Loucy (cell line): ENCODE data around the gene RFT1.
A peak's percentile ranks its signal among the peaks of the same experiment; 100 is the strongest.

Source experiments
- H2AFZ ChIP-seq: fragments of 200-600 bp; sonication (generic); 2 replicates; pipeline ENCODE4 v1.6.0; 2016; ENCODE audit warnings: antibody characterized with exemption, mild to moderate bottlenecking, low read length, moderate library complexity
- H3F3A ChIP-seq: fragments of 200-600 bp; 2 replicates; pipeline ENCODE4 v1.6.0; 2016; ENCODE audit warnings: antibody characterized with exemption, low read depth, mild to moderate bottlenecking
- H3K27me3 ChIP-seq: fragments of 200-600 bp; sonication (generic); 2 replicates; pipeline ENCODE4 v1.6.1; 2014; ENCODE audit warnings: low read length, mild to moderate bottlenecking; ENCODE audit not compliant: insufficient read depth, poor library complexity, severe bottlenecking
- H3K36me3 ChIP-seq: fragments of 200-600 bp; sonication (generic); 2 replicates; pipeline ENCODE4 v1.6.1; 2016; ENCODE audit warnings: low read length; ENCODE audit not compliant: insufficient read depth
- H3K4me1 ChIP-seq: fragments of 200-600 bp; sonication (generic); 2 replicates; pipeline ENCODE4 v1.5.1; 2014; ENCODE audit warnings: low read length, mild to moderate bottlenecking; ENCODE audit not compliant: insufficient read depth, poor library complexity, severe bottlenecking
- H3K4me2 ChIP-seq: fragments of 200-600 bp; sonication (generic); 2 replicates; pipeline ENCODE4 v1.6.0; 2014; ENCODE audit warnings: antibody characterized with exemption, low read length, low read depth, mild to moderate bottlenecking; ENCODE audit not compliant: poor library complexity, severe bottlenecking
- H3K4me3 ChIP-seq: fragments of 200-600 bp; sonication (generic); 2 replicates; pipeline ENCODE4 v1.5.1; 2014; ENCODE audit warnings: low read length, mild to moderate bottlenecking, mixed read lengths; ENCODE audit not compliant: poor library complexity, severe bottlenecking
- H3K79me2 ChIP-seq: fragments of 200-600 bp; sonication (generic); 2 replicates; pipeline ENCODE4 v1.6.1; 2014; ENCODE audit warnings: low read length; ENCODE audit not compliant: insufficient read depth
- H3K9ac ChIP-seq: fragments of 200-600 bp; sonication (generic); 2 replicates; pipeline ENCODE4 v1.6.0; 2014; ENCODE audit warnings: mild to moderate bottlenecking, low read depth, low read length, moderate library complexity; ENCODE audit not compliant: poor library complexity, severe bottlenecking
- H3K9me2 ChIP-seq: fragments of 200-600 bp; sonication (generic); replicated peaks from 2 replicates; pipeline ENCODE4 v1.6.1; 2016; ENCODE audit warnings: low read depth, low read length, mixed read lengths
- H3K9me3 ChIP-seq: fragments of 200-600 bp; sonication (generic); 2 replicates; pipeline ENCODE4 v1.6.1; 2014; ENCODE audit warnings: mild to moderate bottlenecking, antibody characterized with exemption, low read length, low read depth; ENCODE audit not compliant: insufficient read depth
- H4K20me1 ChIP-seq: fragments of 200-600 bp; sonication (generic); 2 replicates; pipeline ENCODE4 v1.6.0; 2014; ENCODE audit warnings: antibody characterized with exemption, low read length, mild to moderate bottlenecking; ENCODE audit not compliant: insufficient read depth, poor library complexity, severe bottlenecking
- EZH2phosphoT487 ChIP-seq: fragments of 200-600 bp; IDR thresholded peaks from 2 replicates; pipeline ENCODE4 v1.6.1; 2018; ENCODE audit warnings: antibody characterized with exemption, mild to moderate bottlenecking, moderate library complexity, borderline replicate concordance
- TF ChIP-seq, protein P1 (sequence below): fragments of 200-600 bp; sonication (generic); conservative IDR thresholded peaks from 2 replicates; pipeline ENCODE4 v1.5.1; 2014; ENCODE audit warnings: mild to moderate bottlenecking, antibody characterized with exemption, low read length

RFT1 gene

DNA sequence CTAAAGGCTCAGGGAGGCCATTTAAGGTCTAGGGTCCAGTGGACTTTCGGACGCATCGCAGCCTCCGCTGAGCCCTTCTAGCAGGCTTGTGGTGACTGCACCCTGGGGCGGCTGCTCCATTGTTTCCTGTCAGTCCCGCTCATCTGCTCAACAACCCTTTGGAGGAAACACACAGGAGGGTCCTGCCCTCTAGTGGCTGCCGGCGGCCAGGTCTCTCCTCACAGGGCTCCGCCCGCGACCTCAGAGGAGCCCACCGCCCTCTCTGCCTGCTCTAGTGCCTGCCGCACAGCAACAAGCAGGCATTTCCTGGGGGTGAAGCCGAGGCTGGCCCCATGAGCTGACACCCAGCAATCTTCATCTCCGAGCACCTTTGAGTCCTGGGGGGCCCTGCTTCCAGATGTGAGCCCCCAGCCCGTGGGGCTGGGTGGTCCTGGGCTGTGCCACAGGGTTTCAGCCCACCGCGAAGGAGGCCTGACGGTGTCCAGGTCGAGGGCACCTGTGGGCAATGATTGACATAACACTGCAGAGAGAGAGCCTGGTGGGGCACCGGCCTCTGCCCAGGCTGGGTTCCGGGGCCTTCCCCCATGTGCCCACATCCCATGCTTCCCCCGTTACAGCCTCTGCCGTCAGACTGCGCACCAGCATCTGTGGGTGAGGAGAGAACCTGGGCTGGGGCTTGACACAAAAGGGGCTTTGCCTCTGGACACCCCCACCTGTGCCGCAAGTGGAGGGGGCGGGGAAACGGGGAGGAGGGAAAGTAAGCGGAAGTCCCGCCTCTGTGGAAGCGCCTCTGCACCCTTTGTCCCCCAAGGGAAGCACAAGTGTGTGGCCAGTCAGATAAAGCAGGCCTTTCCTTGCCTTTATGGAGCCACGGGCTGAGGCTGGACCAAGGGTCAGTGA is 57.3 kb downstream of the RFT1 start:
- peak overlapping the region; percentile 97 for H2AFZ ChIP-seq
- peaks cover 10% of the 10 kb centered on the region for H3K4me1 ChIP-seq
- no peaks in the 10 kb centered on the region for H4K20me1 ChIP-seq
- TF ChIP-seq, protein P1, sequence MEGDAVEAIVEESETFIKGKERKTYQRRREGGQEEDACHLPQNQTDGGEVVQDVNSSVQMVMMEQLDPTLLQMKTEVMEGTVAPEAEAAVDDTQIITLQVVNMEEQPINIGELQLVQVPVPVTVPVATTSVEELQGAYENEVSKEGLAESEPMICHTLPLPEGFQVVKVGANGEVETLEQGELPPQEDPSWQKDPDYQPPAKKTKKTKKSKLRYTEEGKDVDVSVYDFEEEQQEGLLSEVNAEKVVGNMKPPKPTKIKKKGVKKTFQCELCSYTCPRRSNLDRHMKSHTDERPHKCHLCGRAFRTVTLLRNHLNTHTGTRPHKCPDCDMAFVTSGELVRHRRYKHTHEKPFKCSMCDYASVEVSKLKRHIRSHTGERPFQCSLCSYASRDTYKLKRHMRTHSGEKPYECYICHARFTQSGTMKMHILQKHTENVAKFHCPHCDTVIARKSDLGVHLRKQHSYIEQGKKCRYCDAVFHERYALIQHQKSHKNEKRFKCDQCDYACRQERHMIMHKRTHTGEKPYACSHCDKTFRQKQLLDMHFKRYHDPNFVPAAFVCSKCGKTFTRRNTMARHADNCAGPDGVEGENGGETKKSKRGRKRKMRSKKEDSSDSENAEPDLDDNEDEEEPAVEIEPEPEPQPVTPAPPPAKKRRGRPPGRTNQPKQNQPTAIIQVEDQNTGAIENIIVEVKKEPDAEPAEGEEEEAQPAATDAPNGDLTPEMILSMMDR, result peak; percentile 91
- no peak for TF ChIP-seq EZH2phosphoT487
- peak overlapping the region; percentile 55 for H3K9ac ChIP-seq
- H3K9me2 ChIP-seq, result no peaks in the 10 kb centered on the region
- no peaks in the 10 kb centered on the region for H3K36me3 ChIP-seq
- H3K4me2 ChIP-seq, result peak overlapping the region; percentile 85
- H3K9me3 ChIP-seq, result no peaks in the 10 kb centered on the region
- no peaks in the 10 kb centered on the region for H3K27me3 ChIP-seq
- no peaks in the 10 kb centered on the region for H3F3A ChIP-seq
- peak overlapping the region; percentile 70 for H3K4me3 ChIP-seq
- H3K79me2 ChIP-seq, result no peaks in the 10 kb centered on the region

DNA sequence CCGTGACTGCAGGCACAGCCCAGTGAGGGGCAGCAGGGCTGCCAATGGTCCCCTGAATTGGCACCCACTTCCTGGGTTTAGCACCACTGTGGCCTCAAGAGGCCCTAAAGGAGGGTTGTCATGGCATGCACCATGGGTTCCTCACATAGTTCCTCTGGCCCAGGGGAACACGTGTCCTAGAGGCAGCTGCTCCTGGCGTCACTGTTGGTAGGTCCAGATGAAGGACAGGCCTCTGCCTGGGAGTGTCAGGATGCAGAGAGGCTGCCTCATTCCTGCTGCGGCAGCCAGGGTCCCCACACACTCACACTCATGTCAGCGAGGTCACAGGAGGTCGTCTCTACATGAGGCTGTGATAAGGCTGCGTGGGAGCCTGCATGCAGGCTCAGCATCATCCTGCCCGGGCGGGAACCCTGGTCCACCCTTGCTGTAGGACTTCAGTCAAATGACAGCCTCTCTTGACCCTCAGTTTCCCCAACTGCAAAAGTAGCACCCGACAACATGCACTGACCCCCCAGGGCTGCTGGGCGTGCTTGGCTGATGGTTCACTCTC is 58.3 kb downstream of the RFT1 start:
- Histone ChIP-seq H3K27me3 (no peaks in the 10 kb centered on the region), H3K36me3 (no peaks in the 10 kb centered on the region), H3K9me2 (no peaks in the 10 kb centered on the region), H4K20me1 (no peaks in the 10 kb centered on the region), H3F3A (no peaks in the 10 kb centered on the region), H3K4me1 (peaks cover 10% of the 10 kb centered on the region), H3K4me2 (peak overlapping the region; percentile 85), H3K9me3 (no peaks in the 10 kb centered on the region), H3K9ac (peak overlapping the region; percentile 55), H3K4me3 (peak overlapping the region; percentile 70), H3K79me2 (no peaks in the 10 kb centered on the region), H2AFZ (peak overlapping the region; percentile 97)
- TF ChIP-seq, protein P1, result no peak
- TF ChIP-seq EZH2phosphoT487, result no peak

DNA sequence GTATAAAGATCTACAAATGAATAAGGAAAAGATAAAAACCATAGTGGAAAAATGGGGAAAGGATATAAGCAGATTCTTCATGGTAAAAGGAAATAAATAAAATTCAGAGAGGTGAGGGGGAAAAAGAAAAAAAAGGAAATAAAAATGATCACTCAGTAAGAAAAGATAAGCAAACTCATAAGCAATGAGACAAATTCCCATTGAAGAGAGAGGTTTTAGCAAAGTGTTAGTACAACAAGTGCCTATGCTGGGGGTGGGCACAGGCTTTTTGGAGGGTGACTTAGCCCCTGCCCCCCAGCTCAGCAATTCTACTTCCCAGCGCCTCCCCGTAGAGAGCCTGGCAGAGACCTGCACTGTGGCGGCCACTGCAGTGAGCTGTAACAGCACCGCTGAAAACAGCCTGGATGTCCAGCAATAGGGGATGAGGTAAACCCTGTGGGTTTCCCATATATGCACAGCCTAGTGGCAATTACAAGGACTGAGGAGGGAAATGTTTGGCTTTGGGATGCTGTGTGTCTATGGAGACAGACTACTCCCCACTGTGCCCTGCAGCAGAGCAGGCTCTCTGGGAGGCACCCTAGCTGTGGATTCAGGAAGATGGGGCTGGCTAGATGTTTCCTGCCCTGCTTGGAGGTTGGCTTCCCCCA is 60.7 kb downstream of the RFT1 start:
- Histone ChIP-seq H3K79me2 (no peaks in the 10 kb centered on the region), H3K9ac (no peak overlapping the region), H3K36me3 (no peaks in the 10 kb centered on the region), H3K27me3 (no peaks in the 10 kb centered on the region), H3K9me3 (no peaks in the 10 kb centered on the region), H2AFZ (no peak overlapping the region), H4K20me1 (no peaks in the 10 kb centered on the region), H3K4me2 (no peak overlapping the region), H3K4me3 (no peak overlapping the region), H3K4me1 (peaks cover 10% of the 10 kb centered on the region), H3F3A (no peaks in the 10 kb centered on the region), H3K9me2 (no peaks in the 10 kb centered on the region)
- no peak for TF ChIP-seq EZH2phosphoT487
- TF ChIP-seq, protein P1, result no peak
